Subcutaneous adipose tissue (tissue), 4 donors: ENCODE results near the gene HPS4. TPM values are rescaled to one million over a fixed set of nuclear protein-coding genes. Genes with fewer than 3 reads are reported as not detected.

Source experiments
- total RNA-seq, 4 donors: library from RNA; depleted of rRNA; stranded (reverse); fragments of >200 nt; gene quantifications; one replicate each; pipeline ENCODE4 v1.1.0, GENCODE V29; 2016
- TF ChIP-seq, protein P1 (sequence below): fragments of 450-650 bp; IDR thresholded peaks from one replicate; pipeline ENCODE4 v1.5.1; 2016; ENCODE audit warnings: low read depth, mild to moderate bottlenecking, control low read depth, antibody characterized with exemption, moderate library complexity

HPS4 gene
- total RNA-seq, 4 donors from 2014 or later, result 29.0 to 32.8 (median 31.6) TPM

DNA sequence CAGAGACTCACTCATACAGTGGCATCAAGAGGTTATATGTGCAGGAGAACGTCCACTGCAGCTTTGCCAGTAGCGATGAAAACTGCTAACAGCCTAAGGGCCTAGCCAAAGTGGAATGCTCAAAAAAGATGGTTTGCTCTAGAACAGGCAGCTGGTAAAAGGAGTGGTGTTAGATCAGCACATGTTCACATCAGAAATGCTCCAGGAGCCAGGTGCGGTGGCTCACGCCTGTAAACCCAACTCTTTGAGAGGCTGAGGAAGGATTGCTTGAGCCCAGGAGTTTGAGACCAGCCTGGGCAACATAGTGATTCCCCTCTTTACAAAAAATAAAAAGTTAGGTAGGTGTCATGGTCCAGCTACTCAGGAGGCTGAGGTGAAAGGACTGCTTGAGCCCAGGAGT, 39.0 kb upstream of the HPS4 start:
- TF ChIP-seq, protein P1, sequence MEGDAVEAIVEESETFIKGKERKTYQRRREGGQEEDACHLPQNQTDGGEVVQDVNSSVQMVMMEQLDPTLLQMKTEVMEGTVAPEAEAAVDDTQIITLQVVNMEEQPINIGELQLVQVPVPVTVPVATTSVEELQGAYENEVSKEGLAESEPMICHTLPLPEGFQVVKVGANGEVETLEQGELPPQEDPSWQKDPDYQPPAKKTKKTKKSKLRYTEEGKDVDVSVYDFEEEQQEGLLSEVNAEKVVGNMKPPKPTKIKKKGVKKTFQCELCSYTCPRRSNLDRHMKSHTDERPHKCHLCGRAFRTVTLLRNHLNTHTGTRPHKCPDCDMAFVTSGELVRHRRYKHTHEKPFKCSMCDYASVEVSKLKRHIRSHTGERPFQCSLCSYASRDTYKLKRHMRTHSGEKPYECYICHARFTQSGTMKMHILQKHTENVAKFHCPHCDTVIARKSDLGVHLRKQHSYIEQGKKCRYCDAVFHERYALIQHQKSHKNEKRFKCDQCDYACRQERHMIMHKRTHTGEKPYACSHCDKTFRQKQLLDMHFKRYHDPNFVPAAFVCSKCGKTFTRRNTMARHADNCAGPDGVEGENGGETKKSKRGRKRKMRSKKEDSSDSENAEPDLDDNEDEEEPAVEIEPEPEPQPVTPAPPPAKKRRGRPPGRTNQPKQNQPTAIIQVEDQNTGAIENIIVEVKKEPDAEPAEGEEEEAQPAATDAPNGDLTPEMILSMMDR, result no peak

GRCh38 chr22:26522012-26522411, 38.4 kb upstream of the HPS4 start:
- TF ChIP-seq, protein P1, result no peak

DNA sequence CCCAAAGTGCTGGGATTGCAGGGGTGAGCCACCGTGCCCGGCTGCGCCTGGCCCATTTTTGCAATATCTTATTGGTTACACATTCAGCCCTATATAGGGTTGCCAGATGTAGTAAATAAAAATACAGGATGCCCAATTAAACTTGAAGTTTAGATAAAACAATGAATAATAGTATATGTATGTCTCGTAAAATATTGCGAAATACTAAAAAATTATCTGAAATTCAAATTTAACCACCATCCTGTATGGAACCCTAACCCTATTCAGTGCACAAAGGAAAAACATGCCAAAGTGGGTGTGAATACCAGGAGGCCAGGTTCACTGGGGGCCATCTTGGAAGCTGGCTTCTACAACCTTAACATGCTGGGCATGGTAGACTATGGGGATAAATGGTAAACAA, 33.8 kb upstream of the HPS4 start:
- TF ChIP-seq, protein P1, result no peak

DNA sequence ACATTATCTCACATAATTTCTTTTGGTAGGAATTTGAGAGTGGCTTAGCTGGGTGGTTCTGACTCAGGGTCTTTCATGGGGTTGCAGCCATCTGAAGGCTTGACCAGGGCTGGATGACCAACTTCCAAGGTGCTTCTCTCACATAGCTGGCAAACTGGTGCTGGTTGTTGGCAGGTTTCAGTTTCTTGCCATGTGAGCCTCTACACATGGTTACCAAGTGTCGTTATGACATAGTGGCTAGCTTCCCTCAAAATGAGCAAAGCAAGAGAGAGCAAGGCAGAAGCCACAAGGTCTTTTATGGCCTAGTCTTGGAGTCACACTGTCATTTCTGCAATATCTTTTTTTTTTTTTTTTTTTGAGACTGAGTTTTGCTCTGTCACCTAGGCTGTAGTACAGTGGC, 32.9 kb upstream of the HPS4 start:
- TF ChIP-seq, protein P1, result no peak

- TF ChIP-seq, protein P1, result no peak
These were observed 32.3 kb upstream of the HPS4 start for GRCh38 chr22:26515931-26516330.

DNA sequence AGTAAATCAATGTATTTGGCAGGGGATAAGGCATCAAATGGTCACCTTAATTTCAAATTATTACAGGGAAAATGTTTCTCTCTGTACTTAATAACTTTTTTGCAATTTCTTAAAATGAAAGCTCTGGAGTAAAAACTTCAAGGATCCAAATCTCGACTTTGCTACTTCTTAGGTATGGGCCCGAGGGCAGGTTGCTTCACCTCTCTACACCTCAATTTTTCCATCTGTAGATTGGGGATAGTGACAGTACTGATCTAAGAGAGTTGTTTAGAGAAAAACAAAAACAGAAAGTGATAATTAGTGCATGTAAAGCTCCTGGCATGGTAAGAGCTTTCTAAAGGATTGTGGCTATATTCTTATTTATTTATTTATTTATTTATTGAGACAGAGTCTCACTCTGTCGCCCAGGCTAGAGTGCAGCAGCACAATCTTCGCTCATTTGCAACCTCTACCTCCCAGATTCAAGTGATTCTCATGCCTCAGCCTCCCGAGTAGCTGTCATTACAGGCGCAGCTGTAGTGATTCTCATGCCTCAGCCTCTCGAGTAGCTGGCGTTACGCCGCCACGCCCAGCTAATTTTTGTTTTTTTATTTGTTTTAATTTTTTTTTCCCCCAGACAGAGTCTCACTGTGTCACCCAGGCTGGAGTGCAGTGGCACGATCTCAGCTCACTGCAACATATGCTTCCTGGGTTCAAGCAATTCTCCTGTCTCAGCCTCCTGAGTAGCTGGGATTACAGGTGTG, 31.0 kb upstream of the HPS4 start:
- TF ChIP-seq, protein P1, result no peak

- TF ChIP-seq, protein P1, result no peak
These were observed 30.3 kb upstream of the HPS4 start for GRCh38 chr22:26513838-26514237.
